NB4 (cell line): Measurements from ENCODE around the gene TAF1B.

ENCODE experiments used
- POLR2A ChIP-seq: IDR thresholded peaks from 2 replicates; pipeline ENCODE4 v1.6.1; 2011; ENCODE audit warnings: mild to moderate bottlenecking; ENCODE audit not compliant: insufficient read length; ENCODE audit errors: extremely low read depth
- TF ChIP-seq, protein P1 (sequence below): IDR thresholded peaks from one replicate; pipeline ENCODE4 v1.5.1; 2012; ENCODE audit warnings: low read depth, low read length
- TF ChIP-seq, protein P2 (sequence below): IDR thresholded peaks from 2 replicates; pipeline ENCODE4 v1.6.1; 2011; ENCODE audit warnings: low read depth, low read length

GRCh38 chr2:9948721-9949120, 105.4 kb downstream of the TAF1B start:
- TF ChIP-seq POLR2A: no peak
- TF ChIP-seq, protein P1, sequence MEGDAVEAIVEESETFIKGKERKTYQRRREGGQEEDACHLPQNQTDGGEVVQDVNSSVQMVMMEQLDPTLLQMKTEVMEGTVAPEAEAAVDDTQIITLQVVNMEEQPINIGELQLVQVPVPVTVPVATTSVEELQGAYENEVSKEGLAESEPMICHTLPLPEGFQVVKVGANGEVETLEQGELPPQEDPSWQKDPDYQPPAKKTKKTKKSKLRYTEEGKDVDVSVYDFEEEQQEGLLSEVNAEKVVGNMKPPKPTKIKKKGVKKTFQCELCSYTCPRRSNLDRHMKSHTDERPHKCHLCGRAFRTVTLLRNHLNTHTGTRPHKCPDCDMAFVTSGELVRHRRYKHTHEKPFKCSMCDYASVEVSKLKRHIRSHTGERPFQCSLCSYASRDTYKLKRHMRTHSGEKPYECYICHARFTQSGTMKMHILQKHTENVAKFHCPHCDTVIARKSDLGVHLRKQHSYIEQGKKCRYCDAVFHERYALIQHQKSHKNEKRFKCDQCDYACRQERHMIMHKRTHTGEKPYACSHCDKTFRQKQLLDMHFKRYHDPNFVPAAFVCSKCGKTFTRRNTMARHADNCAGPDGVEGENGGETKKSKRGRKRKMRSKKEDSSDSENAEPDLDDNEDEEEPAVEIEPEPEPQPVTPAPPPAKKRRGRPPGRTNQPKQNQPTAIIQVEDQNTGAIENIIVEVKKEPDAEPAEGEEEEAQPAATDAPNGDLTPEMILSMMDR: no peak
- TF ChIP-seq, protein P2, sequence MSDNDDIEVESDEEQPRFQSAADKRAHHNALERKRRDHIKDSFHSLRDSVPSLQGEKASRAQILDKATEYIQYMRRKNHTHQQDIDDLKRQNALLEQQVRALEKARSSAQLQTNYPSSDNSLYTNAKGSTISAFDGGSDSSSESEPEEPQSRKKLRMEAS: no peak
